DND-41 (cell line): ENCODE measurements around the gene CELF5.
"Not testable (repeated sequence)": the region's sequence is repeated elsewhere in the genome, so short reads cannot be mapped to it uniquely, and the experiment has no call there.

Experiments
- ATAC-seq: fragments of 200-7000 bp; cut with Tn5 transposase; 3 replicates; pipeline ENCODE4 v1.9.1; 2021; ENCODE audit warnings: low read depth; ENCODE audit not compliant: insufficient read depth
- DNase-seq: peaks from one replicate; pipeline ENCODE4 v3.0.0-alpha.2; 2020
- H2AFZ ChIP-seq: 2 replicates; pipeline ENCODE4 v1.6.0; 2012; ENCODE audit warnings: low read depth, low read length
- H3K27ac ChIP-seq: 2 replicates; pipeline ENCODE4 v1.5.1; 2012; ENCODE audit warnings: low read length, inconsistent platforms
- H3K27me3 ChIP-seq: fragments of 200-600 bp; sonication (generic); 2 replicates; pipeline ENCODE4 v1.6.0; 2012; ENCODE audit warnings: low read length, mild to moderate bottlenecking, inconsistent platforms; ENCODE audit not compliant: insufficient read depth, poor library complexity
- H3K36me3 ChIP-seq: 2 replicates; pipeline ENCODE4 v1.5.1; 2012; ENCODE audit warnings: low read length, inconsistent platforms; ENCODE audit not compliant: insufficient read depth
- H3K4me1 ChIP-seq: 2 replicates; pipeline ENCODE4 v1.5.1; 2012; ENCODE audit warnings: mild to moderate bottlenecking, low read length; ENCODE audit not compliant: insufficient read depth
- H3K4me2 ChIP-seq: 2 replicates; pipeline ENCODE4 v1.6.0; 2012; ENCODE audit warnings: mild to moderate bottlenecking, moderate library complexity, low read length, inconsistent platforms; ENCODE audit not compliant: insufficient read depth
- H3K4me3 ChIP-seq, 2 experiments: fragments of 200-600 bp in 1 of 2; shearing (Covaris generic) in 1 of 2; 2 replicates each; pipeline ENCODE4 v1.5.1; 2012 to 2016; ENCODE audit warnings: inconsistent platforms in 2 of 2, low read length in 2 of 2, mild to moderate bottlenecking in 2 of 2, low read depth in 1 of 2, moderate library complexity in 1 of 2
- H3K79me2 ChIP-seq: 2 replicates; pipeline ENCODE4 v1.6.0; 2012; ENCODE audit warnings: low read length, inconsistent platforms; ENCODE audit not compliant: insufficient read depth
- H3K9ac ChIP-seq: 2 replicates; pipeline ENCODE4 v1.6.0; 2012; ENCODE audit warnings: low read depth, mild to moderate bottlenecking, inconsistent platforms, low read length, moderate library complexity
- H3K9me3 ChIP-seq: 2 replicates; pipeline ENCODE4 v1.5.1; 2012; ENCODE audit warnings: low read length, moderate library complexity, mild to moderate bottlenecking, inconsistent platforms; ENCODE audit not compliant: insufficient read depth, severe bottlenecking
- H4K20me1 ChIP-seq: 2 replicates; pipeline ENCODE4 v1.6.0; 2012; ENCODE audit warnings: low read length; ENCODE audit not compliant: insufficient read depth
- EZH2 ChIP-seq: IDR thresholded peaks from 3 replicates; pipeline ENCODE4 v1.6.1; 2012; ENCODE audit warnings: borderline replicate concordance, low read depth, mild to moderate bottlenecking, moderate library complexity, low read length, inconsistent platforms; ENCODE audit not compliant: severe bottlenecking
- TF ChIP-seq, protein P1 (sequence below): IDR thresholded peaks from 2 replicates; pipeline ENCODE4 v1.5.1; 2012; ENCODE audit warnings: borderline replicate concordance, low read length, moderate library complexity, mild to moderate bottlenecking; ENCODE audit not compliant: poor library complexity, severe bottlenecking; ENCODE audit errors: extremely low read depth

The CELF5 gene

DNA sequence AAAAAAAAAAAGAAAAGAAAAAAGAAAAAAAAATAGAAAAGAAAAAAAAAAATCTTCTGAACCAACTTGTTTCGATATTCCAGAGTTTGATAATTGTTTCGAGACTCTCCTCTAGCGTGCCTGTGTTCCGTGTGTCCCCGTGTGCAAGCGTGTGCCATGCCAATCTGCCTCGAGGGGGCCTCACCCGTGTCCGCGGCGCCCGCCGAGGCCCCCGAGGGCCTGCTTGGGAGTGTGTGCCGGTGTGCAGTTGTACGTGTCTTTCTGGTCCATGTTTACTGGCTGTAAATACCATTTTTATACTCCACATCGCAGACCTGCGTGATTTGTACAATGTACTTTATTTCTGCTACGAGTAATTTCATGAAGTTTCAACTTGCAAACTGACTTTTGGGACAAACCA lies 72.0 kb downstream of the CELF5 start:
- DNase-seq: no peak
- Histone ChIP-seq H3K79me2 (no peaks in the 10 kb centered on the region), H4K20me1 (no peaks in the 10 kb centered on the region), H3K27ac (no peak overlapping the region), H3K4me1 (no peaks in the 10 kb centered on the region), H3K27me3 (no peaks in the 10 kb centered on the region), H3K36me3 (no peaks in the 10 kb centered on the region), H3K4me3 (no peak overlapping the region), H3K4me2 (no peak overlapping the region), H3K9ac (no peak overlapping the region), H2AFZ (no peak overlapping the region), H3K9me3 (no peaks in the 10 kb centered on the region)
- TF ChIP-seq EZH2: no peak
- TF ChIP-seq, protein P1, sequence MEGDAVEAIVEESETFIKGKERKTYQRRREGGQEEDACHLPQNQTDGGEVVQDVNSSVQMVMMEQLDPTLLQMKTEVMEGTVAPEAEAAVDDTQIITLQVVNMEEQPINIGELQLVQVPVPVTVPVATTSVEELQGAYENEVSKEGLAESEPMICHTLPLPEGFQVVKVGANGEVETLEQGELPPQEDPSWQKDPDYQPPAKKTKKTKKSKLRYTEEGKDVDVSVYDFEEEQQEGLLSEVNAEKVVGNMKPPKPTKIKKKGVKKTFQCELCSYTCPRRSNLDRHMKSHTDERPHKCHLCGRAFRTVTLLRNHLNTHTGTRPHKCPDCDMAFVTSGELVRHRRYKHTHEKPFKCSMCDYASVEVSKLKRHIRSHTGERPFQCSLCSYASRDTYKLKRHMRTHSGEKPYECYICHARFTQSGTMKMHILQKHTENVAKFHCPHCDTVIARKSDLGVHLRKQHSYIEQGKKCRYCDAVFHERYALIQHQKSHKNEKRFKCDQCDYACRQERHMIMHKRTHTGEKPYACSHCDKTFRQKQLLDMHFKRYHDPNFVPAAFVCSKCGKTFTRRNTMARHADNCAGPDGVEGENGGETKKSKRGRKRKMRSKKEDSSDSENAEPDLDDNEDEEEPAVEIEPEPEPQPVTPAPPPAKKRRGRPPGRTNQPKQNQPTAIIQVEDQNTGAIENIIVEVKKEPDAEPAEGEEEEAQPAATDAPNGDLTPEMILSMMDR: no peak
- ATAC-seq: no peak

- Histone ChIP-seq H3K9ac (no peak overlapping the region), H4K20me1 (no peaks in the 10 kb centered on the region), H3K79me2 (no peaks in the 10 kb centered on the region), H3K4me1 (no peaks in the 10 kb centered on the region), H2AFZ (no peak overlapping the region), H3K9me3 (peaks cover 3% of the 10 kb centered on the region), H3K36me3 (no peaks in the 10 kb centered on the region), H3K4me3 (no peak overlapping the region), H3K27ac (no peak overlapping the region), H3K4me2 (no peak overlapping the region), H3K27me3 (no peaks in the 10 kb centered on the region)
- ATAC-seq (no peak), DNase-seq (no peak)
- TF ChIP-seq EZH2: no peak
- TF ChIP-seq, protein P1: no peak
Measured at GRCh38 chr19:3298853-3299449, 74.5 kb downstream of the CELF5 start.

DNA sequence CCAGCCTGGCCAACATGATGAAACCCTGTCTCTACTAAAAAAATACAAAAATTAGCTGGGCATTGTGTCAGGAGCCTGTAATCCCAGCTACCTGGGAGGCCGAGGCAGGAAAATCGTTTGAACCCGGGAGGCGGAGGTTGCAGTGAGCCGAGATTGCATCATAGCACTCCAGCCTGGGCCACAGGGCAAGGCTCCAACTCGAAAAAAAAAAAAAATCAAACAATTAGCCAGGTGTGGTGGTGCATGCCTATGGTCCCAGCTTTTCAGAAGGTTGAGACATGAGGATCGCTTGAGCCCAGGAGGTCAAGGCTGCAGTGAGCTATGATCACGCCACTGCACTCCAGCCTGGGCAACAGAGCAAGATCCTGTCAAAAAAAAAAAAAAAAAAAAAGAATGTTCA lies 76.1 kb downstream of the CELF5 start:
- H3K9me3 ChIP-seq, H3K4me1 ChIP-seq, ATAC-seq, H3K27me3 ChIP-seq, DNase-seq, H3K4me2 ChIP-seq, H4K20me1 ChIP-seq, H3K9ac ChIP-seq, H3K79me2 ChIP-seq, H3K4me3 ChIP-seq, H3K27ac ChIP-seq, H3K36me3 ChIP-seq, H2AFZ ChIP-seq: not testable (repeated sequence)

- no peak for TF ChIP-seq EZH2
- TF ChIP-seq, protein P1: peak; percentile 43
- ATAC-seq: no peak
- Histone ChIP-seq H3K9ac (no peak overlapping the region), H2AFZ (no peak overlapping the region), H3K4me1 (no peaks in the 10 kb centered on the region; the same call in 1 of the 2 replicates), H3K4me2 (no peak overlapping the region), H3K36me3 (no peaks in the 10 kb centered on the region), H3K79me2 (no peaks in the 10 kb centered on the region), H3K27me3 (no peaks in the 10 kb centered on the region), H3K4me3 (no peak overlapping the region), H3K9me3 (peaks cover 3% of the 10 kb centered on the region), H4K20me1 (no peaks in the 10 kb centered on the region), H3K27ac (no peak overlapping the region)
- peak; percentile 18 for DNase-seq
Measured at GRCh38 chr19:3302755-3303154, 78.3 kb downstream of the CELF5 start.
